MV-4-11 (cell line): ENCODE measurements around the gene SLC2A9.

Experiments used
- DNase-seq: peaks from one replicate; lab custom pipeline; 2025; lab: John Stamatoyannopoulos, UW

Gene SLC2A9

GRCh38 chr4:9893329-9894108 is 127.8 kb downstream of the SLC2A9 start:
- no peak for DNase-seq

- no peak for DNase-seq
These were observed 129.6 kb downstream of the SLC2A9 start for GRCh38 chr4:9891740-9892139.

DNA sequence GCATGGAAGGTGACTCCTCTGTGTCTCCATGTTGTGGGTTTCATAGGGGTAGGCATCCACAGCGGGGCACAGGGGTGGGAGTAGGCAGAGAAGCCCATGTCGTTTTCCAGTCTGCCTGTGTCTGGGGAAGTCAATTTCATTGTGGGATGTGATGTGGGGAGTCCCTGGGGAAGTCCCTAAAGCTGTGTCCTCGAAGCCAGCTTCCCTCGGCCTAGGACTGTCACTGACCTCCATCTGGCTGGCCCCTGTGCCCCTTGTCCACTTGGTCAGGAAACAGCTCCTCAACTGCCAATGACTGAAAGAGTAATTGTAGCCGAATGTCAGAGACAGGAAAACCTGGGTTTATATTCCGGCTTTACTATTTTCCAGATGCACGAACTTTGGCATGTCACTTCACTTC is 130.2 kb downstream of the SLC2A9 start:
- DNase-seq, result no peak

- DNase-seq, result no peak
These were observed 132.0 kb downstream of the SLC2A9 start for GRCh38 chr4:9889306-9889705.

GRCh38 chr4:9885958-9886357 is 135.3 kb downstream of the SLC2A9 start:
- DNase-seq, result no peak

GRCh38 chr4:9880406-9881197 is 140.7 kb downstream of the SLC2A9 start:
- no peak for DNase-seq

DNA sequence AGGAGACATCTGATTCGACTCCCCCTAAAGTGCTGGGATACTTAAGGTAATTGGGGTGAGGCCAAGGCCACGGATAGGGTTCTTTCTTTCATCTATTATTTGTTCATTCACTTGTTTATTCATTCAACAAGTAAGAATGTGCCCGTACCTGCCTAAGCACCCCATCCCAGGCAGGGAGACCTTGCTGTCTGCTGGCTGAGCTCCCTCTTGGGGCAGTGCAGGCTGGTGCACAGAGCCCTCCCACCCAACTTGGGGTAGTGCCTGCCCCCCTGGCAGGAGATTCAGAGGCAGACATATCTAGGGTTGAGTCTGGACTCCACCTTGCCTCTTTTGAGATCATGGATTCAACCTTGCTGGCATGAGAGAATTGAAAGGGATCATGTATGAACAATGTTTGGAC is 144.2 kb downstream of the SLC2A9 start:
- DNase-seq, result no peak

- peak; percentile 96 for DNase-seq
These were observed 145.8 kb downstream of the SLC2A9 start for GRCh38 chr4:9875516-9875915.

DNA sequence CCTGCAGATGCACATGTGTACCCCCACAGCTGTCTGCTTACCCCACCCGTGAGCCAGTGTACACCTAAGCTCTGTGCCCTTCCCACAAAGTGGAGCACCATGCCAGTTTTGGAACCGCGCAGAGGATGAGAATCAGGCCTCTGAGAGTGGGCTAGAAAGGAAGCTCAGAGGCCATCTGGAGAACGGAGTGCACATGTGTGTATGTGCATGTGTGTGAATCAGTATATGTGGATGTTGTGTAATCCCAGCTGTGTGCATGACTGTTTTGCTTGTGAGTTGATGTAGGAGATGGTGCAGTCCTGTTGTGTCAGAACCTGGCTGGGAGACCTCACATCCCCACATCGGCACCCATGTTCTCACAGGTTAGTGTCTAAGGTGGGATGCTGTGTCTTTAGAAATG is 146.9 kb downstream of the SLC2A9 start:
- peak; percentile 45 for DNase-seq

DNA sequence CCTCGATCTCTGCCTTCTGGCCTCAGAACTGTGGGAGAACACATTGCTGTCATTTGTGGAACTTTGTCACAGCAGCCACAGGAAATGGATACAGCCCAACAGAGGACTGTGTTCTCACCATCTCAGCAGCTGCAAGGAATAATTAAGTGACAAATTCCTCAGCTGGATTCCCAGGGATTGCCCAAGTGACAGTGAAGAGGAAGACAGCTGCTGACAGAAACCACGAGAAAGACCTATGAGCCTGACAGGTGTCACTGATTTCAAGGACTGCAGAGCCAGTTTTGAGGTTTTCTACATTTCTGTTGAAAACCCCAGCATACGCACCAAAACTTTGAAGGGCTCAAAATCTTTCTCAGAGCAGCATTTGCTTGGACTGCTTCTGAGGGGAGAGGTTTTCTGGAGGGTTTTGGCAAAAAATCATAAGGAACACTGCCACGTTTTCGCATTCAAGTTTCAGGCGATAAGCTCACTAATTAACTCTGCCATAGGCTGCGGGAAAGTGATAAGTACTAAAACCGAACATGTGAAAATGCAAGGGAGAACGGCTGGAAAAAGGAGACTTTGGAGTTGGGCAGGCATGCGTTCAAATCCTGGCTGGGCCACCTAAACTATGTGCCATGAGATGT is 151.0 kb downstream of the SLC2A9 start:
- peak; percentile 66 for DNase-seq

- no peak for DNase-seq
These were observed 153.4 kb downstream of the SLC2A9 start for GRCh38 chr4:9867751-9868425.

DNA sequence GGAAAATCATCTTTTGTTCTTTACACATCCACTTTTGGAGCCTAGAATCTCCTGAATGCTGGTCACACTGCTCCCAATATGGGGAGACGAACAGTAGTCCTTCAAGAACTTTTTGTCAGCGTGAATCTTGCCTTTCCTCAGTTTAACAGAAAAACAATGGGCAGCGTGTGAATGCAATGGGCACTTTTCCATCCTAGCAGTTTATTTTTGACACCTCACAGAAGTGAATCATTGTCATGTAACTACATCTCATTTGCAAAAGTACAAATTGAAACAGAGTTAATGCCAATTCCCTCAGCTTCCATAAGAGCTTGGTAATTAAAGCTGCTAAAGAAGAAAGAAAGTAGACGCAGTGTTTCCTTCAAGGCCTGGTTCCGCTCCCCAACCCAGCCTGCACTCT is 154.4 kb downstream of the SLC2A9 start:
- no peak for DNase-seq

- DNase-seq, result no peak
These were observed 159.7 kb downstream of the SLC2A9 start for GRCh38 chr4:9861561-9861960.

- DNase-seq, result no peak
These were observed 161.5 kb downstream of the SLC2A9 start for GRCh38 chr4:9859810-9860209.

DNA sequence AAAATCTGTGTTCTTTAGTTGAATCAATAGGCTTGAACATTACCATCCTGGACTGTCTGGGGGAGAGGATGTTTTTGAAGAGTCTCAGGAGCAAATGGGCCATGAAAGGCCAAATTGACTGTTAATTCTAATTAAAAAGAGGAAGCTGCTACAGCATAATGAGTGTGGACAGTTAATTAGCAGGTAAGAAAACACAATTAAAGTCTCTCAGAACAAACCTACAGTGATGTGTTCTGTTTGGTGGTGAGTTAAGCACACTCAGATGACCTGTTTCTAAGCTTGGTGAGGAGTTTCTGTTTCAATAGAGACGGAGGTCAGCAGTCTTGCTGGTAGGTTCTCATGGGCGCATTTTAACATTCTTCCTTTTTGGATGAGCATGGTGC is 171.8 kb downstream of the SLC2A9 start:
- DNase-seq, result no peak

DNA sequence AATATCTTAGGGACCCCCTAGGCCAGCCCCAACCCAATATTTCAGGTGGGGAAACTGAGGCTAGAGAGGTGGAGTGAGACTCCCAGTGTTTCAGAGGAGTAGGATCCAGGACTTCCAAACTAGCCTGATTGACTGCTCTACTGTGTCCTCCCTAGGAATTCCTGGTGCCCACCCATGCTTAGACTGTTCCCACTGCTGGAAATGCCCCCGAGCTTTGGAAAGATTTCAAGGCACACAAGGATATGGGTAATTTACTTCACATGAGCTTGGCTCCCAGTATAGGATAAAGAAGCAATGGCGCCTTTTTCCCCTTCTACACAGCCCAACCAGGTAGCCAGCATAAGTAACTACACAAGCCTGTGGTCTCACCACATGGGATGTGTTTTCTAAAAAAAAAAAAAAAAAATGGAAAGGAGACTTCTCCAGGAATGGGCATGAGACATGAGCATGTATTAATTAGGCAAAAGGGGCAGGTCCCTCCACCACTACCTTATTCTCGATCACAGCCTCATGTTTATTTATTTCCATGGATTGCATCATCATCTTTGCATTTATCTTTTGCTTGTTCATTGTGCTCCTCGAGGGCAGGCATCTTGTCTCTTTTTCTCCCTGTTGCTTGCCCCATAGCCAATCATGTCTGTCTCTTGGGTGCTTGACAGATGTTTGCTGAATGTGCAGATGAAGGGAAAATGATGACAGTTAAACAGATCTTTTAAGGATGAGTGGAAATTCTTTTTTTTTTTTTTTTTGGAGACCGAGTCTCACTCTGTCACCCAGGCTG is 173.1 kb downstream of the SLC2A9 start:
- no peak for DNase-seq

DNA sequence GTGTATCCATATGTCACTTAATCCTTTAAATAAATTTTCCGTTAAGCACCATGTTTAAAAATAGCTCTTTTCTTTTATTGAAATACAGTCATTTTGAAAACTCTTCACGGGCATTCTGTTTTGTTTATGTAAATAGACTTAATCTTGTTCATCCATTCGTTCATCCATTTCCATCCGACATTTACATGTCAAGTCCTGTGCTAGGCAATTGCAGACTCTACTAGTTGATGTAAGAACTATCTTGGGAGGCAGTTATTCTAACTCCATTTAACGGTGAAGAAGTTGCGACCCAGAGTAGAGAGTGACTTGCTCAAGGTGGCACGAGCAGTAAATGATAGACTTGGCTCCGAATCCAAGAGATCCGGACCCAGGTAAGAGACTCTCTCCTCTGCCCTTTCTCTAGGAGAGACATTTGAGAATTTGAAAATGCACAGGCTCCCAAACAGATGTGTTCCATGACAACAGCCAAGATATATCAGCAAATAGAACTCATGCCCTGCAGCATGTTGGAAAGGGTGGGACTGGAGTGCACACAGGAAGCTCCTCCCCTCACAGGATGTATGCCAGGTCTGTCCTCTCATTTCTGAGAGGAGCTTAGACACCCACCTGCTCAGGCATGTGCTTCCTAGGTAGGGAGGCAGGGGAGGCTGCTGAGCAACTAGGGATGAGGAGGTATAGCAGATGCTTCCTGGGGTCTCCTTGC is 175.4 kb downstream of the SLC2A9 start:
- no peak for DNase-seq

- DNase-seq, result no peak
These were observed 180.2 kb downstream of the SLC2A9 start for GRCh38 chr4:9841072-9841471.

DNA sequence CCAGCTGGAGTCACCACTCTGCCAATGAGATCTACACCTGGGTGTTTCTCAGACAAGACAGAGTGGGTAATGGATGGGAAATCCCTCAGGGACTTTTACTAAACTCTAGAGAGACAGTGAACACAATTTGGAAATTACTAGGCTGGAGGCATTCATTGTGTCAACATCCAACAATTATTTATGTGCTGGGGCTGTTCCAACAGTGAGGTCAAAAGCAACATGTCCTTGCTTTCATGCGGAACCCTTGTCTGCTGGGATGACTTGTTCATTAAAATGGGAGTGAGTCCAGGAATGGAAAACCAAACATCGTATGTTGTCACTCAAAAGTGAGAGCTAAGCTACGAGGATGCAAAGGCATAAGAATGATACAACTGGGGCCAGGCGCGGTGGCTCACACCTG is 185.9 kb downstream of the SLC2A9 start:
- DNase-seq, result no peak

GRCh38 chr4:9833421-9833820 is 187.9 kb downstream of the SLC2A9 start:
- no peak for DNase-seq

DNA sequence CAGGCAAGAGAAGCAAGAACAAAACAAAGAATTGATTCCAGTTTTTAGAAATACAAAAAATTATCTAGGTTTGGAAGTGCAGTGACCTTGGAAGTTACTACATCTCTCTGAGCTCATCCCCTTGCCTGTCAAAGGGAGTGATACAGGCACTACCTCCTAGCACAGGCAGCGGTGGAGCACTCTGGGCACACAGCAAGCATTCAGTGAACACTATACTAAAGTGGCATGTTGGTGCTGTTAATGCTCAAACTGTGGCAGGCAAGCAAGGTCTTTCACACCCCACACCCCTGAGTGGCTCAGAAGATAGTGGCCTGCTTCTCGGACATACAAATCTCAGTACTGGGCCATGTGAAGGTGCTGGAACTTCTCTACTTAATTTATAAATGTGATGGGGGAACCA is 188.7 kb downstream of the SLC2A9 start:
- no peak for DNase-seq
